DND-41 (cell line): Measurements from ENCODE around the gene NGFR.

Source experiments
- EZH2 ChIP-seq: IDR thresholded peaks from 3 replicates; pipeline ENCODE4 v1.6.1; 2012; ENCODE audit warnings: borderline replicate concordance, low read depth, mild to moderate bottlenecking, moderate library complexity, low read length, inconsistent platforms; ENCODE audit not compliant: severe bottlenecking
- TF ChIP-seq, protein P1 (sequence below): IDR thresholded peaks from 2 replicates; pipeline ENCODE4 v1.5.1; 2012; ENCODE audit warnings: borderline replicate concordance, low read length, moderate library complexity, mild to moderate bottlenecking; ENCODE audit not compliant: poor library complexity, severe bottlenecking; ENCODE audit errors: extremely low read depth

DNA sequence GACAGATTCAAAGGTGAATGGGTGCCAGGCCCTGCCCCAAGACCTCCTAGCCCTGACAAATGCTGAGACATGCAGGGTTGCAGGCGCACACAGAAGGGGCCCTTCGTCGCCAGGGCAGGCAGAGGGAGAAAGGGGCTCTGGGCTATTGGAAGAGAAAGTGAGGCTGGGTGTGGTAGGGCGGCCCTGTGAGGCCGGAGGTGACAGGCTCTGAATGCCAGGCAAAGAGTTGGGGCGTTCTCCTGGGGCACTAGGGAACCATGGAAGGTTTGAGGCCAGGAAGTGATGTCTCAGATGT, 54.2 kb downstream of the NGFR start:
- TF ChIP-seq, protein P1, sequence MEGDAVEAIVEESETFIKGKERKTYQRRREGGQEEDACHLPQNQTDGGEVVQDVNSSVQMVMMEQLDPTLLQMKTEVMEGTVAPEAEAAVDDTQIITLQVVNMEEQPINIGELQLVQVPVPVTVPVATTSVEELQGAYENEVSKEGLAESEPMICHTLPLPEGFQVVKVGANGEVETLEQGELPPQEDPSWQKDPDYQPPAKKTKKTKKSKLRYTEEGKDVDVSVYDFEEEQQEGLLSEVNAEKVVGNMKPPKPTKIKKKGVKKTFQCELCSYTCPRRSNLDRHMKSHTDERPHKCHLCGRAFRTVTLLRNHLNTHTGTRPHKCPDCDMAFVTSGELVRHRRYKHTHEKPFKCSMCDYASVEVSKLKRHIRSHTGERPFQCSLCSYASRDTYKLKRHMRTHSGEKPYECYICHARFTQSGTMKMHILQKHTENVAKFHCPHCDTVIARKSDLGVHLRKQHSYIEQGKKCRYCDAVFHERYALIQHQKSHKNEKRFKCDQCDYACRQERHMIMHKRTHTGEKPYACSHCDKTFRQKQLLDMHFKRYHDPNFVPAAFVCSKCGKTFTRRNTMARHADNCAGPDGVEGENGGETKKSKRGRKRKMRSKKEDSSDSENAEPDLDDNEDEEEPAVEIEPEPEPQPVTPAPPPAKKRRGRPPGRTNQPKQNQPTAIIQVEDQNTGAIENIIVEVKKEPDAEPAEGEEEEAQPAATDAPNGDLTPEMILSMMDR: no peak
- no peak for TF ChIP-seq EZH2
